ENCODE measurements around the gene BCR.

The BCR gene

GRCh38 chr22:23256171-23256932 lies 76.0 kb downstream of the BCR start:
- no peak for DNase-seq (ENCODE audit: low read depth)
- in situ Hi-C loops (cut with HindIII; ENCODE audit: low sequenced_read_pairs) = no loop called here
- TF ChIP-seq CTCF (IDR thresholded peaks at IDR 0.05; ENCODE audit: low read depth, low read length, missing control alignments) = no peak
- H3K4me3 ChIP-seq (ENCODE audit: low read depth, low read length) = no peak overlapping the region

- H3K4me3 ChIP-seq (ENCODE audit: low read depth, low read length) = no peak overlapping the region
- no peak for DNase-seq (ENCODE audit: low read depth)
- in situ Hi-C loops (cut with HindIII; ENCODE audit: low sequenced_read_pairs) = no loop called here
- TF ChIP-seq CTCF (IDR thresholded peaks at IDR 0.05; ENCODE audit: low read depth, low read length, missing control alignments) = no peak
Measured at GRCh38 chr22:23256986-23257888, 76.9 kb downstream of the BCR start.

- DNase-seq (ENCODE audit: low read depth) = no peak
- in situ Hi-C loops (cut with HindIII; ENCODE audit: low sequenced_read_pairs) = no loop called here
Measured at GRCh38 chr22:23257889-23258825, 77.8 kb downstream of the BCR start.

GRCh38 chr22:23258826-23259170 lies 78.5 kb downstream of the BCR start:
- DNase-seq (ENCODE audit: low read depth) = no peak
- TF ChIP-seq CTCF (IDR thresholded peaks at IDR 0.05; ENCODE audit: low read depth, low read length, missing control alignments) = no peak
- in situ Hi-C loops (cut with HindIII; ENCODE audit: low sequenced_read_pairs) = no loop called here
- no peak overlapping the region for H3K4me3 ChIP-seq (ENCODE audit: low read depth, low read length)

More at GRCh38 chr22:23257889-23258825, 77.8 kb downstream of the BCR start:
- H3K4me3 ChIP-seq (ENCODE audit: low read depth, low read length) = no peak overlapping the region
- TF ChIP-seq CTCF (IDR thresholded peaks at IDR 0.05; ENCODE audit: low read depth, low read length, missing control alignments) = no peak

GRCh38 chr22:23259916-23260644 lies 79.8 kb downstream of the BCR start:
- DNase-seq (ENCODE audit: low read depth) = no peak
- no peak for TF ChIP-seq CTCF (IDR thresholded peaks at IDR 0.05; ENCODE audit: low read depth, low read length, missing control alignments)
- in situ Hi-C loops (cut with HindIII; ENCODE audit: low sequenced_read_pairs) = no loop called here
- no peak overlapping the region for H3K4me3 ChIP-seq (ENCODE audit: low read depth, low read length)

Measured in astrocyte of the cerebellum (primary cell).